ENCODE data around the gene ATP10A. TPM values are rescaled to one million over a fixed set of nuclear protein-coding genes. Genes with fewer than 3 reads are reported as not detected.

The ATP10A gene
- polyA plus RNA-seq, 1 donor from 2014 or later: not detected

DNA sequence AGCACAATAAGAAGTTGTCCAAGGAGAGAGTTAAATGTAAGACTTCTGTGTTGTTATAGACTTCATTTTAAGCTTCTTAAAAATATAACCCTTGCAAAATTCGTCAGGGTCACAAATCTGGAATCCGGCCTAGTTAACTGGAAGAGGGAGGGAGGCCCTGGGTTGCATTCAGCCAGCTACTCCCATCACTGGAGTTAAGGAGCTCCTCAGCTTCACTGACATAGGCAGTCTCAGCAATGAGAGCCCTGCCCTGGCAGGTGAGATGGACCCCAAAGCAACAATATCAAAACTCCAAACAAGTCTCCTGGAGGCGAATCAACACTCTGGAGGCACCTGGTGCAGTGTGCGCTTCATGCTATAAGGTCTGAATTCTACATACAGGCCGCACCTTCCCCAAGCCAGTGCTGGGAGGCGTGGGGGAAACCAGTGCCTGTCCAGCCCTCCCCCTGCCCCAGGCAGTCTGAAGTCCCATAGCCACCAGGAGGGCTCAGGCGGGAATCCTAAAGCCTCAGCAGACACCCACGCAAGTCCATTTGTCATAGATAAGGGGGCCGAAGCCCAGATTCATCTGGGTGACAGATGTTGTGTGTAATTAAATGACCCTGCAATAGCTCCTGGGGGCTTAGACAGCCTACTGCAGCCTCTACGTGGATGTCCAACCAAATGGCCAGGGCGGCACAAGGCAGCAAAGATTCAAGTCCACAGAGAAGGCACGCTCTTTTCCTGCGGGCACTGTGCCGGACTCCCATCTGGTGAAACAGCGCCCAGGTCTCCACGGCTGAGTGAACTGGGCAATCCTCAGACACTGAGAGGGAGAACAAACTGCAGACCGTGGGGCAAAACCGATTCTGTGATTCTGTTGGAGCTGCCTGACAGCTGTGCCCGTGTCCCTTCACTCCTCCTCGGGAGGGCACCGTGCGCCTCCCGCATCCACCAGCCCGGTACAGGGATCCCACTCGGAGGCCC lies 64.9 kb downstream of the ATP10A start:
- Histone ChIP-seq H3K79me2 (replicated peaks; ENCODE audit: insufficient read depth, low read length) (no peaks in the 10 kb centered on the region), H3K4me3 (ENCODE audit: low read length) (no peak overlapping the region), H4K20me1 (ENCODE audit: insufficient read depth) (no peaks in the 10 kb centered on the region), H3K9me2 (ENCODE audit: insufficient read depth, low read length) (no peaks in the 10 kb centered on the region), H3K36me3 (ENCODE audit: insufficient read depth, low read length) (no peaks in the 10 kb centered on the region), H3K9me3 (ENCODE audit: low read length) (no peaks in the 10 kb centered on the region), H3F3A (ENCODE audit: insufficient read depth, low read length, poor library complexity, severe bottlenecking) (no peaks in the 10 kb centered on the region), H3K4me2 (ENCODE audit: low read length) (no peak overlapping the region), H3K27ac (ENCODE audit: low read length) (no peak overlapping the region), H3K27me3 (ENCODE audit: insufficient read depth, low read depth, low read length) (no peaks in the 10 kb centered on the region), H3K9ac (ENCODE audit: low read length) (no peak overlapping the region), H2AFZ (ENCODE audit: low read depth, low read length) (no peak overlapping the region)
- TF ChIP-seq TAF1 (IDR thresholded peaks at IDR 0.05; ENCODE audit: low read depth): no peak
- TF ChIP-seq, protein P1, sequence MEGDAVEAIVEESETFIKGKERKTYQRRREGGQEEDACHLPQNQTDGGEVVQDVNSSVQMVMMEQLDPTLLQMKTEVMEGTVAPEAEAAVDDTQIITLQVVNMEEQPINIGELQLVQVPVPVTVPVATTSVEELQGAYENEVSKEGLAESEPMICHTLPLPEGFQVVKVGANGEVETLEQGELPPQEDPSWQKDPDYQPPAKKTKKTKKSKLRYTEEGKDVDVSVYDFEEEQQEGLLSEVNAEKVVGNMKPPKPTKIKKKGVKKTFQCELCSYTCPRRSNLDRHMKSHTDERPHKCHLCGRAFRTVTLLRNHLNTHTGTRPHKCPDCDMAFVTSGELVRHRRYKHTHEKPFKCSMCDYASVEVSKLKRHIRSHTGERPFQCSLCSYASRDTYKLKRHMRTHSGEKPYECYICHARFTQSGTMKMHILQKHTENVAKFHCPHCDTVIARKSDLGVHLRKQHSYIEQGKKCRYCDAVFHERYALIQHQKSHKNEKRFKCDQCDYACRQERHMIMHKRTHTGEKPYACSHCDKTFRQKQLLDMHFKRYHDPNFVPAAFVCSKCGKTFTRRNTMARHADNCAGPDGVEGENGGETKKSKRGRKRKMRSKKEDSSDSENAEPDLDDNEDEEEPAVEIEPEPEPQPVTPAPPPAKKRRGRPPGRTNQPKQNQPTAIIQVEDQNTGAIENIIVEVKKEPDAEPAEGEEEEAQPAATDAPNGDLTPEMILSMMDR (IDR thresholded peaks at IDR 0.05; ENCODE audit: poor library complexity, severe bottlenecking): no peak
- TF ChIP-seq POLR2AphosphoS5 (IDR thresholded peaks at IDR 0.05): no peak
- no peak for TF ChIP-seq SMC3 (conservative IDR thresholded peaks at IDR 0.05; ENCODE audit: poor library complexity)
- no peak for TF ChIP-seq EP300 (conservative IDR thresholded peaks at IDR 0.05; ENCODE audit: poor library complexity, severe bottlenecking)
- TF ChIP-seq EZH2 (IDR thresholded peaks at IDR 0.05; ENCODE audit: borderline replicate concordance, insufficient read depth, low read length, poor library complexity, severe bottlenecking): no peak

DNA sequence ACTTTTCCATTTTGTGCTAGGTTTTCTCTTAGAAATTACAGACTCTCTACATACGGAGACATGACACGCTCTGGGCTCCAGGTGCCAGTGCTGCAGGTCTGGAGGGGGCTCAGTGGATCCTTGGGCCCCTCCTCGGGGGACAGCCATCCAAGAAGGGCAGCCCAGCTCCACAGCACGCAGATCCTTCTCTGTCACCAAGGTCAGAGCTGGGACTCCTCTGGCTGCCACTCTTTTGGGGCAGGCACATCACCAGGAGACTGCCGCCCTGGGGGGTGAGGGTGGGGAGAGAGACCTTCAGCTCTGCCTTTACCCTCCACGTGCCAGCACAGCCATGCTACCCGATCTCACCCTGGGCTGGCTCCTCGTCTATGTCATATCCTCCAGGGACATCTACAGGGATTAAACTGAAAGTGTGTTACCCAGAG lies 65.6 kb downstream of the ATP10A start:
- Histone ChIP-seq H3K9ac (ENCODE audit: low read length) (no peak overlapping the region), H3K27ac (ENCODE audit: low read length) (no peak overlapping the region), H2AFZ (ENCODE audit: low read depth, low read length) (no peak overlapping the region), H3K27me3 (ENCODE audit: insufficient read depth, low read depth, low read length) (no peaks in the 10 kb centered on the region), H3K4me2 (ENCODE audit: low read length) (no peak overlapping the region), H4K20me1 (ENCODE audit: insufficient read depth) (no peaks in the 10 kb centered on the region), H3K9me2 (ENCODE audit: insufficient read depth, low read length) (no peaks in the 10 kb centered on the region), H3K9me3 (ENCODE audit: low read length) (no peaks in the 10 kb centered on the region), H3K79me2 (replicated peaks; ENCODE audit: insufficient read depth, low read length) (no peaks in the 10 kb centered on the region), H3K4me3 (ENCODE audit: low read length) (no peak overlapping the region), H3K36me3 (ENCODE audit: insufficient read depth, low read length) (no peaks in the 10 kb centered on the region), H3F3A (ENCODE audit: insufficient read depth, low read length, poor library complexity, severe bottlenecking) (no peaks in the 10 kb centered on the region)
- TF ChIP-seq EZH2 (IDR thresholded peaks at IDR 0.05; ENCODE audit: borderline replicate concordance, insufficient read depth, low read length, poor library complexity, severe bottlenecking) (no peak), POLR2AphosphoS5 (IDR thresholded peaks at IDR 0.05) (no peak), SMC3 (conservative IDR thresholded peaks at IDR 0.05; ENCODE audit: poor library complexity) (no peak), TAF1 (IDR thresholded peaks at IDR 0.05; ENCODE audit: low read depth) (no peak), RAD21 (conservative IDR thresholded peaks at IDR 0.05) (no peak), MXI1 (conservative IDR thresholded peaks at IDR 0.05; ENCODE audit: poor library complexity, severe bottlenecking) (no peak), EP300 (conservative IDR thresholded peaks at IDR 0.05; ENCODE audit: poor library complexity, severe bottlenecking) (no peak)
- TF ChIP-seq, protein P2, sequence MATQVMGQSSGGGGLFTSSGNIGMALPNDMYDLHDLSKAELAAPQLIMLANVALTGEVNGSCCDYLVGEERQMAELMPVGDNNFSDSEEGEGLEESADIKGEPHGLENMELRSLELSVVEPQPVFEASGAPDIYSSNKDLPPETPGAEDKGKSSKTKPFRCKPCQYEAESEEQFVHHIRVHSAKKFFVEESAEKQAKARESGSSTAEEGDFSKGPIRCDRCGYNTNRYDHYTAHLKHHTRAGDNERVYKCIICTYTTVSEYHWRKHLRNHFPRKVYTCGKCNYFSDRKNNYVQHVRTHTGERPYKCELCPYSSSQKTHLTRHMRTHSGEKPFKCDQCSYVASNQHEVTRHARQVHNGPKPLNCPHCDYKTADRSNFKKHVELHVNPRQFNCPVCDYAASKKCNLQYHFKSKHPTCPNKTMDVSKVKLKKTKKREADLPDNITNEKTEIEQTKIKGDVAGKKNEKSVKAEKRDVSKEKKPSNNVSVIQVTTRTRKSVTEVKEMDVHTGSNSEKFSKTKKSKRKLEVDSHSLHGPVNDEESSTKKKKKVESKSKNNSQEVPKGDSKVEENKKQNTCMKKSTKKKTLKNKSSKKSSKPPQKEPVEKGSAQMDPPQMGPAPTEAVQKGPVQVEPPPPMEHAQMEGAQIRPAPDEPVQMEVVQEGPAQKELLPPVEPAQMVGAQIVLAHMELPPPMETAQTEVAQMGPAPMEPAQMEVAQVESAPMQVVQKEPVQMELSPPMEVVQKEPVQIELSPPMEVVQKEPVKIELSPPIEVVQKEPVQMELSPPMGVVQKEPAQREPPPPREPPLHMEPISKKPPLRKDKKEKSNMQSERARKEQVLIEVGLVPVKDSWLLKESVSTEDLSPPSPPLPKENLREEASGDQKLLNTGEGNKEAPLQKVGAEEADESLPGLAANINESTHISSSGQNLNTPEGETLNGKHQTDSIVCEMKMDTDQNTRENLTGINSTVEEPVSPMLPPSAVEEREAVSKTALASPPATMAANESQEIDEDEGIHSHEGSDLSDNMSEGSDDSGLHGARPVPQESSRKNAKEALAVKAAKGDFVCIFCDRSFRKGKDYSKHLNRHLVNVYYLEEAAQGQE (IDR thresholded peaks at IDR 0.05; ENCODE audit: borderline replicate concordance): no peak
- TF ChIP-seq, protein P1 (IDR thresholded peaks at IDR 0.05; ENCODE audit: poor library complexity, severe bottlenecking): no peak

Measured in neural cell (in vitro differentiated cells).